ENCODE measurements around the gene OR6C65.
A peak's percentile ranks its signal among the peaks of the same experiment; 100 is the strongest.
"Not testable (repeated sequence)": the region's sequence is repeated elsewhere in the genome, so short reads cannot be mapped to it uniquely, and the experiment has no call there.

Gene OR6C65

DNA sequence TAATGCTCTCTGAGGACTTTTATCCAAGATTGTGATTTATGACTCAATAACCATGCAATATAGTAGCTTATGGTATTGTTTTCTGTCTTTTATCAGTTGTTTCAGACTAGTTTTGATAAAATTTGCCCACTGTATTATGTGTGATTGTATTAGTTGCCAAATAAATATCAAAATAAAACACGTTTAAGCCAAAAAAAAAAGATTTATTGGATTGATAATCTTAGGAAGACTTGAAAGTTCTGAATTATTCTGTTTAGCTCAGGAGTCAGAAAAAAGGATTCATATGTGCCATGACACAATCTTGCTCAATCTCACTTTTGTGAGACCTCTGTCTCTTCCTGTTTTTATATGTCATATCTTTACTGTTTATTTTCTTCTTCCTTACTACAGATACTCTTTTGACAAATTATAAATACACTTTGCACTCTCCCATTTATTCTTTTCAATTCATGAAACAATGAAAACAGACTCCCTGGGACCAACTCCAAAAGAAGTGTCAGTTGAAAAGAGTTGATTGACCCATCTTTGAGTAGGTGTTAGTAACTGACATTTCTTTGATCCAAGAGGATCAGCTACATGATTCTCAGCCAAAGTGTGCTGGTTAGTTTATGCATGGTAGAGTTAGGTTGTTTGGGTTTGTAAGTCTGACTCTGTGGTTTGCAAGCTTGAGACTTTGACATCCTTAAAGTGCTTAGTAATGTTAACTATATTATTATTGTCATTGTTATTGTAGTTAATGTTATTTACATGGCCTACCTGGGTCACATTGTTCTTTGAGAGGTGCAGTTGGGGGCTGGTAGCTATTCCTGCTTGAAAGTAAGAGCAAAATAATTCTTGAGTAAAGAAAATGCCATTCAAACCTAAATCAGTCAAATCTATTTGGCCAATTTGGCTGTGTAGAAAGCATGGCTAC, 28.3 kb downstream of the OR6C65 start:
- no peak overlapping the region for H3K27ac ChIP-seq
- TF ChIP-seq ZFX (IDR thresholded peaks at IDR 0.05): no peak
- TF ChIP-seq, protein P1, sequence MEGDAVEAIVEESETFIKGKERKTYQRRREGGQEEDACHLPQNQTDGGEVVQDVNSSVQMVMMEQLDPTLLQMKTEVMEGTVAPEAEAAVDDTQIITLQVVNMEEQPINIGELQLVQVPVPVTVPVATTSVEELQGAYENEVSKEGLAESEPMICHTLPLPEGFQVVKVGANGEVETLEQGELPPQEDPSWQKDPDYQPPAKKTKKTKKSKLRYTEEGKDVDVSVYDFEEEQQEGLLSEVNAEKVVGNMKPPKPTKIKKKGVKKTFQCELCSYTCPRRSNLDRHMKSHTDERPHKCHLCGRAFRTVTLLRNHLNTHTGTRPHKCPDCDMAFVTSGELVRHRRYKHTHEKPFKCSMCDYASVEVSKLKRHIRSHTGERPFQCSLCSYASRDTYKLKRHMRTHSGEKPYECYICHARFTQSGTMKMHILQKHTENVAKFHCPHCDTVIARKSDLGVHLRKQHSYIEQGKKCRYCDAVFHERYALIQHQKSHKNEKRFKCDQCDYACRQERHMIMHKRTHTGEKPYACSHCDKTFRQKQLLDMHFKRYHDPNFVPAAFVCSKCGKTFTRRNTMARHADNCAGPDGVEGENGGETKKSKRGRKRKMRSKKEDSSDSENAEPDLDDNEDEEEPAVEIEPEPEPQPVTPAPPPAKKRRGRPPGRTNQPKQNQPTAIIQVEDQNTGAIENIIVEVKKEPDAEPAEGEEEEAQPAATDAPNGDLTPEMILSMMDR (conservative IDR thresholded peaks at IDR 0.05): no peak

DNA sequence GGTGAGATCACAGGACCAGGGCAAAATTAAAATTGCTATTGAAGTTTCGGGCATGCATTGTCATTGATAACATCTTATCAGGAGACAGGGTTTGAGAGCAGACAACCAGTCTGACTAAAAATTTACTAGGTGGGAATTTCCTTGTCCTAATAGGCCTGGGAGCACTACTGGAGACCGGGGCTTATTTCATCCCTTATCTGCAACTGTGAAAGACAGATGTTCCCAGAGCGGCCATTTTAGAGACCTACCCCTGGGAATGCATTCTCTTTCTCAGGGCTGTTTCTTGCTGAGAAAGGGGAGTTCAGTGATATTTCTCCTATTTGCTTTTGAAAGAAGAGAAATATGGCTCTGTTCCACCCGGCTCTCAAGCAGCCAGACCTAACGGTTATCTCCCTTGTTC, 40.9 kb downstream of the OR6C65 start:
- not testable (repeated sequence) for H3K27ac ChIP-seq

DNA sequence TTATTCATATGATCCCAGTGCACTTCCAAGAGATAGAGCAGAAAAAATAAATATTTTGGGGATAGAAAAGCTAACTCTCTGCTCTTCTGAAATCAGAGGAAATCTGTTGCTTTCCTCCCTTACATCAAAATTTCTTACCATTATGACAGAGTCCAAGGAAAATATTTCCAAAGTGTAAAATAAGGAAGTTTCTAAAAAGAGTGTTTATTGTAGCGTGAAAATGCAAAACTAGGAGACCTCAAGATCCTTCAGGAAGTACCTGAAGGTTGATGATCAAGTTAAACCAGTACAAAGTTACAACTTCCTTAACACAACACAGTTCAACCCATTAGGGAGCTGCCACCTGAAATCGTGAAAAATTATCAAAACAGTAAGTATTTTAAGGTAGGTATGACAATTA, 43.4 kb downstream of the OR6C65 start, which contains the start of gene OR6C2:
TSS of gene OR6C2 (plus strand) at position 301 of the 400 bp plus-strand sequence. CDS start 8,138 bp downstream, outside the sequence.
- TF ChIP-seq, protein P1 (conservative IDR thresholded peaks at IDR 0.05): no peak
- no peak for TF ChIP-seq ZFX (IDR thresholded peaks at IDR 0.05)
- H3K27ac ChIP-seq: no peak within 1 kb of the TSS

DNA sequence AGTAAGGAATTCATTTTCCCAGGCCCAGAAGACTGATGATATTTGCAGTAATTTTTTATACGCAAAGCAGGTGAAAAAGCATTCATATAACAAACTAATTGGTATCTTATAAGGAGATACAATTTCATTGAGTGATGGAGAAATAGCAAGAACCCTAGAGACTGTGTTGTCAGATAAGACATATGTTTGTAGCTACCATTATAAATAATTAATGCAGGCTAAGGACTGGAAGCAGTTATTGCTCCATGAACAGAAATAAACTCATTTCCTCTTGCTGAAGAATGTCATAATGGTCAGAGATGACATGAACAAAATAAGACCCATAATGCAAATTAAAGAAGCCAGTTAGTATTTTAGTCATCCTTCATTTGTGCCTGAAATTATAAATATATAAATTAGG, 45.0 kb downstream of the OR6C65 start:
- H3K27ac ChIP-seq: no peak overlapping the region
- TF ChIP-seq ZFX (IDR thresholded peaks at IDR 0.05): no peak
- TF ChIP-seq, protein P1 (conservative IDR thresholded peaks at IDR 0.05): no peak

DNA sequence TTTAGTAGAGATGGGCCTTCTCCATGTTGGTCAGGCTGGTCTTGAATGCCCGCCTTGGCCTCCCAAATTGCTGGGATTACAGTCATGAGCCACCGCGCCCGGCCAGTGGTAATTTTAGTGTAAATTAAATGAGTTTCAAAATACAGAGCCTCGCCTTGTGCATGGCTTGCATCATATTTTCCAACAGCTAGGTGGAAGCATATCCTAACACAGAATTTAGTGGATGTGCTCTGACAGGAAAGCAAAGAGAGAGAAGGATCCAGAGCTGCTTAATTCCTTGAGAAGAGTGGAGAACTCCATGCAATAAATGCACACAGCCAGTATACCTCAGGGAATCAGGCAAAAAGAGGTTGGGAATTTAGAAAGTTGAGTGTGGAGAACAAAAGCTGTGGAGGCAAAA, 46.0 kb downstream of the OR6C65 start:
- H3K27ac ChIP-seq: no peak overlapping the region

DNA sequence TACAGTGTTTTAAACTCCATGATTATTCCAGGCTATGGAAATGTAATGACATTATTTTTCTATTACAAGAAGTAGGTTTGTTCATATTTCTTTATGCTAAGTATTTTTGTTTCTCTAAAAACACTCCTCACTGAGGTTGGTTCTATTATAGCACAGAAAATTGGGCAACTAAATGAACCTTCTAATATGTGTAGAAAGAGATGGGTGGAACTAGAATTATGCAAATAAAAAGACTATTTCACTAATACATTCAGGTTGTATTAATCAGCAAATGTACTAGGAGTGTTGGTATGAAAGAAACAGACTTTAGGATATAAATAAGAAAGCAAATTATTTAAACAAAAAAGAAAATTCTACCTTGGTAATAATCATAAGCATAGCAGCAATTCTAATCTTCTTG, 48.5 kb downstream of the OR6C65 start:
- TF ChIP-seq, protein P1 (conservative IDR thresholded peaks at IDR 0.05): no peak
- TF ChIP-seq ZFX (IDR thresholded peaks at IDR 0.05): no peak
- H3K27ac ChIP-seq: no peak overlapping the region

More for the DNA sequence above, 46.0 kb downstream of the OR6C65 start:
- no peak for TF ChIP-seq ZFX (IDR thresholded peaks at IDR 0.05)
- TF ChIP-seq, protein P1 (conservative IDR thresholded peaks at IDR 0.05): peak; percentile 25

All from C4-2B (cell line).